Measurements from ENCODE around the gene NFKBIB. TPM values are rescaled to one million over a fixed set of nuclear protein-coding genes. Genes with fewer than 3 reads are reported as not detected.

Gene NFKBIB
- total and polyA plus RNA-seq, 2 of the 8 experiments (the other 6 are each of a cell fraction or from before 2014, with no cell fraction given), result 37.3 to 44.1 TPM

DNA sequence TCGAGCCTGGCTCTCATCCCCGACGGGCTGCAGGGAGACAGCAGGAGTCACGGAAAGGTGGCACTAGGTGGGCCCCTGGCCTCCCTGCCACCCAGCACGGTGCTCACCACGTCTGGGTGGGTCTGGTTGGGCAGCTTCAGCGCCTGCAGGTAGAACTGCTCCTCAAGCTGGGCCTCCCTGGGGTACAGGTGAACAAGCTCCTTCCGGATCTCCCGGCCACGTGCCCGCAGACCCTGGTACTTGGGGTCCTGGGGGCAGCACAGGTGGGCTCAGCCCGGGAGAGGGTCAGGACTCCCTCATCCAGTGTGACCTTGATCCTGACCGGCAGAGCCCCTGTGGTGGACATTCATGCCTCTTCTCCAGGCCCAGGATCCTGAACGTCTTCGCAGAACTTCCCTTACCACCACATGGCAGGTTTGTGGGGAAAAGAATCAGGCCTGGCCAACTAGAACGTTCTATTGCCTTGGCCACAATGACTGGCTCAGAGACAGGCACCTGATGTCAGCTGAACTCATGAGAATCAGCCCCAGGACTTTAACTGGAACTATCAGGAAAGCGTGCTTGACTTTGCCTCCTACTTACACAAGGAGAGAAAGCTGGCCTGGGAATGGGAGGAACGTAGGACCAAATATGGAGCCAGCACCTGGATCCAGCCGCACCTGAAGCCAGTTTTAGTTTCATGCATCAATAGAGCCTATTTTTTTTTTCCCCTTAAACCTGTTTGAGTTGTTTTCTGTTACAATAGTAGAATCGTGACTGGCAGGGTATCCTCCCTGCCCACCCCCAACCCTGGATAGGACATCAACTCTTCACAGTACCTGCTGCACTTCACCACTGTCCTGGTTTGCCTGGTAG is 21.9 kb downstream of the NFKBIB start (continued):
- TF ChIP-seq TBP (IDR thresholded peaks at IDR 0.05; ENCODE audit: low read depth, low read length) (no peak), TAF1 (IDR thresholded peaks at IDR 0.05; ENCODE audit: low read depth, low read length) (no peak), SRF (IDR thresholded peaks at IDR 0.05; ENCODE audit: low read depth, low read length) (0 out of 2 replicates have a peak, but pooled peaks have one; percentile 31), SIX5 (IDR thresholded peaks at IDR 0.05; ENCODE audit: low read depth, low read length) (no peak), NRF1 (IDR thresholded peaks at IDR 0.05; ENCODE audit: low read depth, low read length) (no peak)

Data from H1 (cell line).